GM19372 (cell line): ENCODE measurements around the gene AREL1.

ENCODE experiments used
- ATAC-seq: cut with Tn5 transposase; IDR thresholded peaks from one replicate; pipeline ENCODE4 v1.9.1; 2021; ENCODE audit warnings: mild to moderate bottlenecking, low read depth, moderate library complexity; ENCODE audit not compliant: unreplicated experiment

AREL1 gene

GRCh38 chr14:74702293-74702692 lies 10.6 kb downstream of the AREL1 start:
- no peak for ATAC-seq

GRCh38 chr14:74698465-74698864 lies 14.4 kb downstream of the AREL1 start:
- ATAC-seq = no peak

GRCh38 chr14:74697976-74698375 lies 14.9 kb downstream of the AREL1 start:
- no peak for ATAC-seq

GRCh38 chr14:74697543-74697942 lies 15.3 kb downstream of the AREL1 start:
- no peak for ATAC-seq

- no peak for ATAC-seq
These were observed 15.9 kb downstream of the AREL1 start for GRCh38 chr14:74697011-74697410.

GRCh38 chr14:74695406-74695805 lies 17.5 kb downstream of the AREL1 start:
- ATAC-seq = no peak

- ATAC-seq = no peak
These were observed 19.7 kb downstream of the AREL1 start for GRCh38 chr14:74693191-74693590.

GRCh38 chr14:74691456-74691855 lies 21.4 kb downstream of the AREL1 start:
- no peak for ATAC-seq

- ATAC-seq = no peak
These were observed 26.8 kb downstream of the AREL1 start for GRCh38 chr14:74685921-74686678.

GRCh38 chr14:74685056-74685455 lies 27.8 kb downstream of the AREL1 start:
- ATAC-seq = no peak

GRCh38 chr14:74684434-74684833 lies 28.4 kb downstream of the AREL1 start:
- no peak for ATAC-seq

- no peak for ATAC-seq
These were observed 29.5 kb downstream of the AREL1 start for GRCh38 chr14:74683406-74683805.

- no peak for ATAC-seq
These were observed 30.5 kb downstream of the AREL1 start for GRCh38 chr14:74682169-74682952.

GRCh38 chr14:74675219-74675618 lies 37.7 kb downstream of the AREL1 start:
- ATAC-seq = no peak

GRCh38 chr14:74673768-74674167 lies 39.1 kb downstream of the AREL1 start:
- no peak for ATAC-seq

- ATAC-seq = no peak
These were observed 41.1 kb downstream of the AREL1 start for GRCh38 chr14:74671789-74672188.

GRCh38 chr14:74670726-74671411 lies 42.0 kb downstream of the AREL1 start:
- no peak for ATAC-seq

GRCh38 chr14:74669846-74670245 lies 43.0 kb downstream of the AREL1 start:
- no peak for ATAC-seq

GRCh38 chr14:74669256-74669655 lies 43.6 kb downstream of the AREL1 start:
- ATAC-seq = no peak

- ATAC-seq = no peak
These were observed 45.1 kb downstream of the AREL1 start for GRCh38 chr14:74667758-74668157.

- ATAC-seq = no peak
These were observed 48.2 kb downstream of the AREL1 start for GRCh38 chr14:74664717-74665116.
